CD4-positive, alpha-beta T cell treated with Interleukin-6 for 4 hours (primary cell): ENCODE data around the gene PLEKHM1.
"Not testable (repeated sequence)": the region's sequence is repeated elsewhere in the genome, so short reads cannot be mapped to it uniquely, and the experiment has no call there.

Source experiments
- DNase-seq: peaks from one replicate; pipeline ENCODE4 v3.0.0-alpha.2; 2020; ENCODE audit warnings: mixed read lengths

The PLEKHM1 gene

DNA sequence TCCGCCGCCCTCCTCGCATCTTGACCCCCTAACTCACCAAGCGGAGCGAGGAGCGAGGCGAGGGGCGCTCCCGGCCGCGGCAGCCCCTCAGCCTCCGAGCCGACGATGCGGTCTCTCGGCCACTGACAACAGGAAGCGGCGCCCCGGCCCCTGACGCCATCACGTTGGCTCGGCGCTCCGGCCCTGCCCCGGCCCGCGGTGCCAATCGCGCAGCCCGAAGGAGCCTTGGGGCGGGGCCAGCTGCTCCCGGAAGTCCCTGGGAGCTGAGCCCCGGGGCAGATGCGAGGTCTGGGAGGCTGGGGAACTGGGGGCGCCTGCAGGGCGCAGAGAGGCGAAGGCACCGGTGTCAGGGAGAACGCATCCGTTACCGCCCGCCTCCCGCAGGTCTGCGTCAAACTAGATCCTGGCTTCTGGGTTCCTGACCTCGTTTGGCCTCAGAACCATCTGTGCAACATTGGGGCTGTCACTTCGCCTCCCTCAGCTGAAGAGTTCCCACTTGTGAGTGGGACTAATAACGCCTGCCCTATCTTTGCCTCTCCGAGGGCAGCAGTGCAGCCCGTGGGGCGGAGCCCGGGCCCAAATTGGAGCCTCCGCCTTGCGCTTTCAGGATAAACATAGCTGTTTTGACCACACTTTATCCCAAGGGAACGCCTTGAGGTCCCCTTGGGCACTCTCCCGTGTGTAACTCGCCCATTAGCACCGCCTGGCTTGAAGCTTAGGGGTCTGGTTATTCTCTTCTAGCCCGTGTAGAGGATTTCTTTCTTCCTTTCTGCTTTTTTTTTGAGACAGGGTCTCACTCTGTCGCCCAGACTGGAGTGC is at the start of gene PLEKHM1:
PLEKHM1 (minus strand) TSS at position 107 of the 819 bp plus-strand sequence. CDS start 8,237 bp downstream, outside the sequence.
- peak; percentile 86 for DNase-seq

DNA sequence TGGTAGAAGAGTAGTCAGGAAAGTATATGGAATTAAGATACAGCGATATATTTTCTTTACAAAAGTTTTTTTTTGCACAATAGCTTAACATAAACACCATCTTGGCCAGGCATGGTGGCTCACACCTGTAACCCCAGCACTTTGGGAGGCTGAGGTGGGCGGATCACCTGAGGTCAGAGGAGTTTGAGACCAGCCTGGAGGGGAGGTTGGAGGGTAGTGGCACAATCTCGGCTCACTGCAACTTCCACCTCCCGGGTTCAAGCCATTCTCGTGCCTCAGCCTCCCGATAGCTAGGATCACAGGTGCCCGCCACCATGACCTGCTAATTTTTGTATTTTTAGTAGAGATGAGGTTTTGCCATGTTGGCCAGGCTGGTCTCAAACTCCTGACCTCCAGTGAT is 47.6 kb upstream of the PLEKHM1 start:
- DNase-seq, result not testable (repeated sequence)

GRCh38 chr17:45506072-45506471 is 15.6 kb upstream of the PLEKHM1 start:
- DNase-seq, result not testable (repeated sequence)

DNA sequence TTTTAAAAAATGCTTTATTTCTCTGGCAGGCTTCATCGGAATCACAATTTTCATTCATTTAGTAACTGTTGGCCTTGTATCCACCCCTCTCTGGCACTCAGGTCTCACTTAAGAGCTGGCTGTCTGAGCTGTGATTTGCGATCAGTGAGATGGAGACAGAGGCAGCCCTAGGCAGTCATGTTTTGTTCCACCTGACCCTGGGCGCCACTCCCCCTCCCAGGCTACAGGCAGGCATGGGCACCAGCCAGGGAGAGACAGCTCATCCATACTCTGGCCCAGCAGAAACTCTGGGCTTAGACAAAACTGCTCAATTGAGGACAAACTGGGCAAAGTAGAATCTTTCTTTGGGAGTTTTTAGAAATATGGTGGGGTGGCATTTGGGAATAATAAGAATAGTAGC is 14.7 kb upstream of the PLEKHM1 start:
- DNase-seq, result not testable (repeated sequence)

DNA sequence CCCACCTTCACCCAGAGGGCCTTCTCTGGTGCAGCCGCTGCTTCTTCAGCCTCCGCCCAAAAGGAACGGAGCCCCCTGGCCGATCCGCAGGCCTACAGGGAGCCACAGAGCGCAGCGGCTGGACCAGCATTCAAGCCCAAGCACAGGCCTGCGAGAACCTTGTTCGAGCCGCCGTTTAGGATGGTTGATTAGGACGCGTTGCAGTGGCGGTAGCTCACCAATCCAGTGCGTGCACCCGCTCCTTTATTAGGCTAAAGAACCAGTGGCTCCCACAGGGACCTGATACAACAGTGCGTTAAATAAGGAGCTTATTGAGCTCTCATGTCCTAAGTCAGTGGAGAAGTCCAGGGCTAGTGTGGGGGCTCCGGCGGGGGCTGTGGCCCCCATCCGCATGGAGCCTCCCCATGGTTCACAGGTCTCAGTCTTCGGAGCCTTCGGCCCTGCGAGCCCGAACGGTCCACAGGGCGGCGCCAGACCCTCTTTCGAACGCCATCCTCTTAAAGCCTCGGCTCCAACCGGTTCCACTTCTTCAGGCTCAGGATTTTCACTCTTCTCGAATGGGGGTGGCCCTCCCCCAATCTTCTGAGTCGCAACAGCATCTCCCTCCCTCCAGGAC is 10.7 kb upstream of the PLEKHM1 start:
- not testable (repeated sequence) for DNase-seq

DNA sequence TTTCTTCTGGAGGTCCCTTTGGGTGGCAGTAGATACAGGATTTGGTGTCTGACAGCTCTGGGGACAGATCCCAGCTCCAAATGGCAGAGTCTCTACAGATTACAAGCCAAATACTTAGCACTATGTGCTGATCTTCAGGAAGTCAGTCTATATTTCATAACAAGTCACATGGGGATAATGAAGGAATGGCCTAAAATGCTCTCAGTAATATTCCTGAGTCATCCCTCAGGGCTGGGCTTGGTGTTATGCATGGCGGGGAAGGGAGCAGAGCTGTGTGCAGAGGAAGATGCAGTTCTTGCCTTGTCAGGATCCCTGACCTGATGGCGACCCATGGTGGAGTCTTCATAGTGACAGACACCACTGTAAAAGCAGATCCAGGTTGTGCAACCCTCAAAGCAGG is 10.0 kb upstream of the PLEKHM1 start:
- not testable (repeated sequence) for DNase-seq

DNA sequence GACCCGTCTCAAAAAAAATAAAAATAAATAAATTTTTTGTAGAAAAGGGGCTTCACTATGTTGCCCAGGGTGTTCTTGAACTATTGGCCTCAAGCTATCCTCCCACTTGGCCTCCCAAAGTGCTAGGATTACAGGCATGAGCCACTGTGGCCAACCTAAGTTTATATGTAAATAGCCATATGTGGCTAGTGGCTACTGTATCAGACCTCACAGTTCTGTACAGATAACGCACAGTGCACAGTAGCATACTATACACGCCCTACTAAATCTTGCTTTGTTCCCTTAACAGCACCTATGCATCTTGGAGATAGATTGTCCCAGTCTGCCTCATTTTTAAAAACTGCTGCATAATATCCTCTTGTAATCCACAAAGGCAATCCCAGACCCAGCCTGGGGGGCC is 8.7 kb upstream of the PLEKHM1 start:
- not testable (repeated sequence) for DNase-seq

DNA sequence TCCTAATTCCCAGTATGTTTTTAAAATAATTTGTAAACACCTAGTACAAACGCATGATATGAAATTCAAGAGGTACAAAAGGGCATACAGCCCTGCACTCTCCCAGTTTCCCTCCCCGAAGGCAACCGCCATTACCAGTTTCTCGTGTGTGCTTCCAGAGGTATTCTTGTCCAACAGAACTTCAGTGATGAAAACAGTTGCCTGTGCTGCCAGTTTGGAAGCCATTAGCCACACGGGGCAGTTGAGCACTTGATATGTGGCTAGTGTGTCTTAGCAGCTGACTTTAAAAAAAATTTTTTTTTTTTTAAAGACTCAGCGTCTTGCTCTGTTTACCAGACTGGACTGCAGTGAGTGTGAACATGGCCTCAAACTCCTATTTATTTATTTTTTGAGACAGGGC is 7.9 kb upstream of the PLEKHM1 start:
- not testable (repeated sequence) for DNase-seq

DNA sequence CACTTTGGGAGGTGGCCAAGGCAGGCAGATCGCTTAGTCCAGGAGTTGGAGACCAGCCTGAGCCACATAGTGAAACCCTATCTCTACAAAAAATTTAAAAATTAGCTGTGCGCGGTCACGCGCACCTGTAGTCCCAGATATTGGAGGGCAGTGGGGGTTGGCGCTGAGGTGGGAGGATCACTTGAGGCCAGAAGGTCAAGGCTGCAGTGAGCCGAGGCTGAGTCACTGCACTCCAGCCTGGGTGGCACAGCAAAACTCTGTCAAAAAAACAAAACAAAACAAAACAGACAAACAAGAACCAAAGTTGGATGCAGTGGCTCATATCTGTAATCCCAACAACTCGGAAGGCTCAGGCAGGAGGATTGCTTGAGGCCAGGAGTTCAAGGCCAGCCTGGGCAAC is 6.9 kb upstream of the PLEKHM1 start:
- DNase-seq, result not testable (repeated sequence)

DNA sequence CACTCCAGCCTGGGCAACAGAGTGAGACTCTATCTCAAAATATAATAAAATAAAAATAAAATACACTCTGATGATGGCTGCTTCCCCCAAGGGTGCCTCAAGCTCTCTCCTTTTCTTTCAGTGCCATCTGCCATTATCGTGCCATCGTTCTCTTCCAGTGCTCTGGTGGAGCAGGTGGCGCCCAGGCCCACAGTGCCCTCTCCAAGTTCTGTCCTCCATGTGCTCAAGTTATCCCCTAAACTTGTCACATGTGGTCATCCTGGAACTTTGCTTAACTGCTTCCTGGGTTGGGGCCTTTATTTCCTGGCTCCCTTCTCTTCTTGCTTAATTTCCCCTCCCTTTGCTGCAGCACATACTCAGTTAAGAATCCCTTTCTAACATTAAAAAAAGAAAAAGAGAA is 6.0 kb upstream of the PLEKHM1 start:
- not testable (repeated sequence) for DNase-seq

DNA sequence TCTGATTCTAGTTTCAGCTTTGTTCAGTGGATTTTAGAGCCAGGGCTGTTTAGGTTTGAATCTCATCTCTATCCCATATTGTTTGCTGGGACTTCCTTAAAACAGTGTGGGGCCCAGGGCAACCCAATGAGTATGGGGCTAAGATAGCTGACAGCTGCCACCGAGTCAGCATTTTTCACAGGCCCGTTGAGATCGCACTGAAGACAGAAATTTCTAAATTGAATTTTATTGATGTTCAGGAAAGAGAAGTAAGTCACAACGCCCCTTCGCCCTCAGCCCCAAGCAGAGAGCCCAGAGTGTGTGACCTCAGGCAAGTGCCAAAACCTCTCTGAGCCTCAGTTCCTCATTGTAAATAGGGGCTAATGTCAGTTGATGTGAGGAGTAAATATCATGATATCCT is 4.0 kb upstream of the PLEKHM1 start:
- DNase-seq, result not testable (repeated sequence)

GRCh38 chr17:45492156-45492555 is 1.6 kb upstream of the PLEKHM1 start:
- not testable (repeated sequence) for DNase-seq

DNA sequence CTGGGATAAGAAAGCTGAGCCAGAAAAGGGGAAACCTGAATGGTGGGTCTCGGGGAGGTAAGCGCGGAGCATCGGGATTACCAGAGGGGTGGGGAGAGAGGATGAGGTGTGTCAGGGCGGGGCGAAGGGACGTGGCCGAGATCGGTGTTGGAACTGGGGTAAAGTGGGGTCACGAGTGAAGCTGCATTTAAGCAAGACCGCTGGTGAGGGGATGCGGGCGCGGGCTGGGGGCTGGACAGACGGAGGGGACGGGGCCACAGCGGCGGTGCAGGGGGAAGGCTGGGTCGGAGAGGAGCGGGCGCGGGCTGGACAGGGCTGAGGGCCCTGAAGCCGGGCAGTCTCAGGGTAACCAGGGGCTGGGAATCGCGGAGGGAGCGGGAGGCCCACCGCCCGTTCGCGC is 323 bp downstream of the PLEKHM1 start:
- peak; percentile 4 for DNase-seq

- not testable (repeated sequence) for DNase-seq
These were observed 2.8 kb downstream of the PLEKHM1 start for GRCh38 chr17:45487704-45488103.

GRCh38 chr17:45483591-45484216 is 6.8 kb downstream of the PLEKHM1 start:
- not testable (repeated sequence) for DNase-seq

- DNase-seq, result not testable (repeated sequence)
These were observed 7.3 kb downstream of the PLEKHM1 start for GRCh38 chr17:45483177-45483576.

DNA sequence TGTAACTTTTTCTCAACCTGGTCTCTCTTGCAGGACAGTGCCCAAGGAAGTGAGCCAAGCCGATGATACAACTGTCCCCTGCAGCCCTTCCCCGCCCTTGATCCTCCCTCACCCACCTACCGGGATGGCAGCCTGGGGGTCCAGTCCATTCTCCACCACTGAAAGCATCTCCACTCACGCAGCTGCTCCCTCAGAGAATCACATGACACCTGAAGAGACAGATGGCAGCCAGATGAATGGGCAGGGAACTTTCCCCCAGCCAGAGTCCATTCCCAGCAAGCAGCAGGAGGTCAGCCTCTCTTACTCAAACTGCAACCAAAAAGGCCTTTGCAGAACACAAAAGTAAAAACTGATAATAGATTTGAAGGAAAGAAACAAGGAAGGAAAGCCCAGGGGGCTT is 8.2 kb downstream of the PLEKHM1 start:
- DNase-seq, result not testable (repeated sequence)

GRCh38 chr17:45475436-45475835 is 15.1 kb downstream of the PLEKHM1 start:
- DNase-seq, result not testable (repeated sequence)

DNA sequence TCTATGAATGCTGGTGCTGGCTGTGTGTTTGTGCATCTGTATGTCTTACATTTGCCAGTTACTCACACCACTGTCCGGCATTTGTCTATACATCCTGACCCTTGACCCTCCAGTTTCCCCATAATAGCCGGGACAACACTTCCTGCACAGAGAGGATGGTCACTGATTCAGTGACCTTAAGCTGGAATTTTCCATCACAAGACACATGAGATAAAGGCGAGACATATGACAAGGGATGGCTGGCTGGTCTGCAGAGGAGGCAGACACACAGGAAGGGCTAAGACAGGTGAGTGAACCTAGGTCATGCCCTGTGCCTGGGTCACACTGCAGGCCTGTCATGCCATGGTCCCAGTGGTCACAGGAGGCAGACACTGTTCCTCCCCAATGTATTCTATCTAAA is 18.3 kb downstream of the PLEKHM1 start:
- DNase-seq, result not testable (repeated sequence)

- not testable (repeated sequence) for DNase-seq
These were observed 21.3 kb downstream of the PLEKHM1 start for GRCh38 chr17:45469204-45469563.

DNA sequence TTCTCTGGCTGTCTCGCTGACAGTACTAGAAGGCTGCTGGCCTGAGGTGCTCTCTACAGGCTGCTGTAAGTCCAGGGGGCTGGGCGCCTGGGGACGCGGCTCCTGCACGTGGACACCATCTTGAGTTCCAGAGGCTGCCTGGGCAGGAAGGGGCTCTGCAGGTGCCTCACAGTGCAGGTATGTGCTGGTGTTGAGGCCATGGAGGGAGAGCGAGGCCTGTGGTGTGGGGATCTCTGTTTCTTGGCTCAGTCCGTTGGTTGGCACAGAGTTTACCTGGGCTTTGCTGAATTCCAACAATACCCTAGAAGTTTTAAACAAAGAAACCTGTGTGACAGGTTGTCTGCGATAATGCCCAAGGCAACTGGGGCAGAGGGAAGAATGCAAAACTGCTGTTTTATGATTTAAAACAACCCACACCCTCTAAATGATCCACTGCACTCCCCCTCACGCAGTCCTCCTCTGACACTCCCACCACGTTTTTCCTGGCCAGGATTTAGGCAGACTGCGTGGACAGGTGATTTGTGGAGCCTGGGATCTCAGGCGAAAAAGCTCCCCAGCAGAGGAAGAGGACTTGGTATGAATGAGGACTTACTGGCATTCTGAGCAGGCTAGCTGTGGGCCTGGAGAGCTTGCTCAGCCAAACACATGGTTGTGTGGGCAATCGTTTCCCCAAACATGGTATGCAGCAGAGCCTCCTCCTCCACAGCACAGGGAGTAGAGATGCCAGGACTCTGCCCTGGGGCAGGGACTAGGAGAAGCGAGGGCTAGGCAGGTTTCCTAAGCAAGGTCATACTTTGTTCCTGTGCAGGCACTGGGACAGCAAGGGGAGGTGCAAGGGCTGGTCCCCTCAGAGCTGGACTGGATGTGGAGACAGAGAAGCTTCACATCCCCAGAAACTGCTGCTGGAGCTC is 22.0 kb downstream of the PLEKHM1 start:
- not testable (repeated sequence) for DNase-seq

GRCh38 chr17:45461524-45462327 is 28.8 kb downstream of the PLEKHM1 start:
- DNase-seq, result peak; percentile 24
